A673 (cell line): ENCODE measurements around the gene TBL3. TPM values are rescaled to one million over a fixed set of nuclear protein-coding genes. Genes with fewer than 3 reads are reported as not detected.
A peak's percentile ranks its signal among the peaks of the same experiment; 100 is the strongest.

Experiments used
- BruUV-seq: library from RNA; stranded (reverse); fragments of 400-500 nt; replicated peaks from 2 replicates; lab custom pipeline; 2021; lab: Mats Ljungman, UMichigan
- CTCF ChIA-PET: fragments of 300-600 bp; sonication (Branson Sonifier 250); formaldehyde crosslinking; loops from one replicate; lab custom pipeline; 2022; ENCODE audit warnings: antibody characterized with exemption; lab: Charles Lee
- POLR2A ChIA-PET: fragments of 300-600 bp; sonication (Branson Sonifier 250); formaldehyde crosslinking; loops from one replicate; lab custom pipeline; 2022; ENCODE audit warnings: antibody characterized with exemption; ENCODE audit not compliant: low non-redundant PET; lab: Charles Lee
- DNase-seq: peaks from one replicate; pipeline ENCODE4 v3.0.0-alpha.2; 2015; ENCODE audit warnings: low spot score
- H3K27ac ChIP-seq: fragments of 200-600 bp; sonication (generic); 2 replicates; pipeline ENCODE4 v1.5.1; 2016; ENCODE audit warnings: mixed run types, low read depth, mild to moderate bottlenecking, mixed read lengths, antibody characterized with exemption, low read length; ENCODE audit not compliant: poor library complexity, severe bottlenecking
- H3K27me3 ChIP-seq: fragments of 200-600 bp; sonication (generic); replicated peaks from 2 replicates; pipeline ENCODE4 v1.6.1; 2017; ENCODE audit warnings: mixed run types, low read depth, mild to moderate bottlenecking, mixed read lengths, antibody characterized with exemption, low read length; ENCODE audit not compliant: insufficient read depth, poor library complexity
- H3K36me3 ChIP-seq: fragments of 200-600 bp; sonication (generic); 2 replicates; pipeline ENCODE4 v1.6.1; 2016; ENCODE audit warnings: mixed run types, mild to moderate bottlenecking, mixed read lengths, antibody characterized with exemption, low read length; ENCODE audit not compliant: insufficient read depth, poor library complexity, severe bottlenecking
- H3K4me1 ChIP-seq: fragments of 200-600 bp; sonication (generic); 2 replicates; pipeline ENCODE4 v1.6.1; 2017; ENCODE audit warnings: mixed run types, mild to moderate bottlenecking, mixed read lengths, antibody characterized with exemption, low read length; ENCODE audit not compliant: insufficient read depth, poor library complexity, severe bottlenecking
- H3K4me3 ChIP-seq: fragments of 200-600 bp; sonication (generic); 2 replicates; pipeline ENCODE4 v1.5.1; 2016; ENCODE audit warnings: low read depth, mixed run types, mild to moderate bottlenecking, mixed read lengths, low read length; ENCODE audit not compliant: poor library complexity, severe bottlenecking
- H3K9me3 ChIP-seq: fragments of 200-600 bp; sonication (generic); 2 replicates; pipeline ENCODE4 v1.6.1; 2016; ENCODE audit warnings: mixed run types, low read depth, mild to moderate bottlenecking, mixed read lengths, antibody characterized with exemption, low read length; ENCODE audit not compliant: poor library complexity, severe bottlenecking
- CTCF ChIP-seq: fragments of 300-800, 200-600 bp; sonication (generic); conservative IDR thresholded peaks from 2 replicates; pipeline ENCODE4 v1.5.1; 2017; ENCODE audit warnings: low read depth, mild to moderate bottlenecking, antibody characterized with exemption, low read length, moderate library complexity, mixed read lengths
- EZH2 ChIP-seq: fragments of 200-600 bp; sonication (generic); IDR thresholded peaks from 2 replicates; pipeline ENCODE4 v1.6.1; 2017; ENCODE audit warnings: borderline replicate concordance, low read depth, mild to moderate bottlenecking, mixed read lengths, antibody characterized with exemption, low read length; ENCODE audit not compliant: poor library complexity, severe bottlenecking
- intact Hi-C: fragments of 100-400 bp; cut with micrococcal nuclease; formaldehyde crosslinking; loops from one replicate; pipeline ENCODE4 v1.10.0; 2022; ENCODE audit not compliant: unreplicated experiment
- total RNA-seq: library from RNA; stranded (reverse); gene quantifications from 2 replicates; pipeline ENCODE4 v1.2.3, GENCODE V29; 2021

Gene TBL3
- total RNA-seq, 1 experiment from 2014 or later = 58.4 TPM

- Histone ChIP-seq H3K27ac (peak overlapping the region; percentile 26), H3K27me3 (no peaks in the 10 kb centered on the region), H3K4me1 (peaks cover 21% of the 10 kb centered on the region), H3K9me3 (no peaks in the 10 kb centered on the region), H3K36me3 (no peaks in the 10 kb centered on the region), H3K4me3 (peak overlapping the region; percentile 8)
- intact Hi-C loops = loop anchor here (1.0 to 5.0 kb wide), 2 partner anchors 117 to 129 kb away; no protein-coding TSS in a partner anchor
- peak; percentile 91 for DNase-seq
- ChIA-PET CTCF (interaction anchor here (0.6 to 1.3 kb wide), 5 partner anchors 11 to 151 kb away, joined by 3 to 7 read pairs (median 3); no protein-coding TSS in a partner anchor), POLR2A (no interaction called here)
- BruUV-seq = no TSS peak
- TF ChIP-seq EZH2 (no peak), CTCF (peak; percentile 98)
Observed at GRCh38 chr16:2023092-2024031, 51.5 kb downstream of the TBL3 start.

DNA sequence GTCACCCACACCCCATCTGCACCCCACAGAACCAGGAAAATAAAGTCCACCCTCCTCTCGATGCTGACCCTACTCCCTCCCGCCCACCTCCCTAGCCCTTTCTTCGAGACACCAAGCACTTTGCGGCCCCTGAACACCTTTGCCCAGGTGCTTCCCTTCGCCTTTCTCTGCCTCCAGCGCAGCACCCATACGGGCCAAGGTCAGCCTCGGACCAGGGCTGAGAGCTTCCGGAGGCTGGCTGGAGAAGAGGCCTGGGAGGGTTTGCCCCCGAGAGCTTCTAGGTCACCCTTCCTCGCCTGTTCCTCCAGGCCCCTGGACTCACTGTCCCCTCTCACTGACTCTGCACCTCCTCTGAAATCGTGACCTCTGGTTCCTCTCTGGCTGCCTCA, 52.2 kb downstream of the TBL3 start:
- BruUV-seq = no TSS peak
- DNase-seq = no peak
- no peak for TF ChIP-seq CTCF
- TF ChIP-seq EZH2 = no peak
- intact Hi-C loops = loop anchor here (5.0 kb wide), 1 partner anchor 128 kb away; no protein-coding TSS in a partner anchor
- CTCF ChIA-PET = interaction anchor here (1.0 kb wide), 1 partner anchor 127 kb away, joined by 3 read pairs; no protein-coding TSS in a partner anchor
- Histone ChIP-seq H3K36me3 (no peaks in the 10 kb centered on the region), H3K9me3 (no peaks in the 10 kb centered on the region), H3K4me3 (no peak overlapping the region), H3K27ac (no peak overlapping the region), H3K27me3 (no peaks in the 10 kb centered on the region), H3K4me1 (peaks cover 21% of the 10 kb centered on the region)
- POLR2A ChIA-PET = no interaction called here

DNA sequence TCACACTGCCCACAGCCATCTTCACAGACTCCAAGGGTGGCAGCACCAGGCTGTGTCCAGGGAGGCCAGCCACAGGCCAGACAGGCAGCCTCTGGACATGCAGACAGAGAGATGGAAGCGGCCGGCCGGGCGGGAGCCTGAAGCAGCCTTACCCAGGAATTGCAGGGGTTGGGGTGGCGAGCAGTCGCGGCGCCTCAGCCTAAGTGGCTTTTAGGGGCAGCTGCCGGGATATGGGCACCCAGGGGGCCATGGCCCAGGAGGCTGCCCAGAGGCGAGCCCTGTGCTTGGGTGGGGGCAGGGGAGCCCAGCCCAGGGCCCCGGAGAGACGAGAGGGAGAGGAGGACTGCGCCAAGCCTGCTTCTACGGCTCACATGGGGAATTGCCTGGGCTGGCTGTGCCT, 53.4 kb downstream of the TBL3 start:
- Histone ChIP-seq H3K27ac (no peak overlapping the region), H3K27me3 (no peaks in the 10 kb centered on the region), H3K4me1 (peaks cover 21% of the 10 kb centered on the region), H3K4me3 (no peak overlapping the region), H3K9me3 (no peaks in the 10 kb centered on the region), H3K36me3 (no peaks in the 10 kb centered on the region)
- ChIA-PET POLR2A (interaction anchor here (0.6 kb wide), 1 partner anchor 1425 kb away, joined by 4 read pairs; no protein-coding TSS in a partner anchor), CTCF (no interaction called here)
- intact Hi-C loops = no loop called here
- TF ChIP-seq EZH2 (no peak), CTCF (no peak)
- BruUV-seq = no TSS peak
- DNase-seq = no peak
